Measurements from ENCODE around the gene MRPL12.

MRPL12 gene

GRCh38 chr17:81722184-81723120 lies 19.3 kb downstream of the MRPL12 start:
- TF ChIP-seq ZNF362 (tag by site-specific recombination; IDR thresholded peaks at IDR 0.05) = peak; percentile 88
- TF ChIP-seq HIC1 (tag by site-specific recombination; IDR thresholded peaks at IDR 0.05) = peak; percentile 76
- peak; percentile 76; the same call in 1 of the 2 replicates for TF ChIP-seq BCL11B (tag by site-specific recombination; IDR thresholded peaks at IDR 0.05; ENCODE audit: low read depth)
- TF ChIP-seq ZSCAN30 (tag by site-specific recombination; IDR thresholded peaks at IDR 0.05) = no peak
- TF ChIP-seq HOXC10 (CRISPR knock-in tag; IDR thresholded peaks at IDR 0.05) = 0 out of 2 replicates have a peak, but pooled peaks have one; percentile 60
- peak; percentile 88 for TF ChIP-seq ZIC2 (tag by site-specific recombination; IDR thresholded peaks at IDR 0.05)
- TF ChIP-seq ZNF596 (tag by site-specific recombination; IDR thresholded peaks at IDR 0.05) = no peak
- TF ChIP-seq KLF1 (tag by site-specific recombination; IDR thresholded peaks at IDR 0.05) = peak; percentile 38
- 0 out of 2 replicates have a peak, but pooled peaks have one; percentile 23 for TF ChIP-seq ZNF324 (tag by site-specific recombination; IDR thresholded peaks at IDR 0.05)
- peak; percentile 63 for TF ChIP-seq INSM2 (tag by site-specific recombination; IDR thresholded peaks at IDR 0.05)
- TF ChIP-seq ZNF621 (tag by site-specific recombination; IDR thresholded peaks at IDR 0.05) = no peak
- TF ChIP-seq ZBTB26 (tag by site-specific recombination; optimal IDR thresholded peaks at IDR 0.05) = peak; percentile 16
- TF ChIP-seq ZBTB8A (tag by site-specific recombination; IDR thresholded peaks at IDR 0.05) = peak; percentile 55
- peak; percentile 58; the same call in 1 of the 2 replicates for TF ChIP-seq KLF17 (tag by site-specific recombination; IDR thresholded peaks at IDR 0.05)
- 0 out of 2 replicates have a peak, but pooled peaks have one; percentile 19 for TF ChIP-seq SP7 (tag by site-specific recombination; IDR thresholded peaks at IDR 0.05)
- no peak for TF ChIP-seq ZNF280D (tag by site-specific recombination; IDR thresholded peaks at IDR 0.05)
- no peak for TF ChIP-seq ZNF449 (tag by site-specific recombination; IDR thresholded peaks at IDR 0.05)
- TF ChIP-seq PATZ1 (tag by site-specific recombination; IDR thresholded peaks at IDR 0.05) = peak; percentile 24
- TF ChIP-seq SCRT1 (tag by site-specific recombination; IDR thresholded peaks at IDR 0.05; ENCODE audit: borderline replicate concordance) = peak; percentile 47; the same call in 1 of the 2 replicates
- ChIA-PET CTCF (interaction anchor here (0.6 to 1.3 kb wide), 4 partner anchors 20 to 490 kb away, joined by 3 to 4 read pairs (median 4); no protein-coding TSS in a partner anchor), POLR2A (interaction anchor here (0.6 to 6.5 kb wide), 8 partner anchors 10 to 298 kb away, joined by 3 to 55 read pairs (median 6); partner anchors contain the start of genes ARL16, HGS, MRPL12 and SLC25A10)
- Histone ChIP-seq H3K4me1 (ENCODE audit: control insufficient read depth, insufficient read depth, low read length) (peaks cover 5% of the 10 kb centered on the region), H3K4me3 (ENCODE audit: low read depth, low read length) (no peak overlapping the region), H3K9me3 (ENCODE audit: control insufficient read depth, insufficient read depth, low read depth, low read length) (no peaks in the 10 kb centered on the region), H3K27ac (ENCODE audit: extremely low read depth, low read depth, low read length) (no peak overlapping the region), H3K36me3 (ENCODE audit: control insufficient read depth in 2 of 2, insufficient read depth in 1 of 2, low read length in 2 of 2) (peaks cover 9 to 29% of the 10 kb centered on the region in 2 experiments; a peak in 2 of 3 replicates)

Measured in HEK293 (cell line).